ENCODE measurements around the gene HAUS5.
"Not testable (repeated sequence)": the region's sequence is repeated elsewhere in the genome, so short reads cannot be mapped to it uniquely, and the experiment has no call there.

HAUS5 gene

DNA sequence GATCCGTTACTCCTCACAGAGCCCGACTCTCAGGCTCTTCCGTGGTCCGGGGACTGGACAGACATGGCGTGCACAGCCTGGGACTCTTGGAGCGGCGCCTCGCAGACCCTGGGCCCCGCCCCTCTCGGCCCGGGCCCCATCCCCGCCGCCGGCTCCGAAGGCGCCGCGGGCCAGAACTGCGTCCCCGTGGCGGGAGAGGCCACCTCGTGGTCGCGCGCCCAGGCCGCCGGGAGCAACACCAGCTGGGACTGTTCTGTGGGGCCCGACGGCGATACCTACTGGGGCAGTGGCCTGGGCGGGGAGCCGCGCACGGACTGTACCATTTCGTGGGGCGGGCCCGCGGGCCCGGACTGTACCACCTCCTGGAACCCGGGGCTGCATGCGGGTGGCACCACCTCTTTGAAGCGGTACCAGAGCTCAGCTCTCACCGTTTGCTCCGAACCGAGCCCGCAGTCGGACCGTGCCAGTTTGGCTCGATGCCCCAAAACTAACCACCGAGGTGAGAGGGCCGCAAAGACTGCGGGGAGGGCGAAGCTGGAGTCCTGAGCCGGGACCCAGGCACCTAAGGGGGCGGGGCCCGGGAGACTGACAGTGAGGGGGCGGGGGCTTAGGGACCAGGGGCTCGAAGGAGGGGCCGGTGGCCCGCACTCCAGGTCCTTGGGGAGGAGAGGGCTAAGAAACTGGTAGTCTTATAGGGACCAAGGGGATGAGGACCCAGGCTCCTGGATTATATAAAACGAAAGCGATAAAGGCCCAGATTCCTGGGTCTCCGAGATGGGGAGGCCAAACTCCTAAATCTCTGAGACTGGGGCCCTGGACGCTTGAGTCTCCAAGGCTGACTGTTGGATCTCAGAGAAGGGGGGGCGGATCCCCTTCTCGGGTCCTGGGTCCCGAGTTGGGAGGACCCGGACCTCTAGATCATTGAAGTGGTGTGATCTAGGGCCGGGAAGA is 31.0 kb downstream of the HAUS5 start:
- DNase-seq (ENCODE audit: low read depth): peak; percentile 61

DNA sequence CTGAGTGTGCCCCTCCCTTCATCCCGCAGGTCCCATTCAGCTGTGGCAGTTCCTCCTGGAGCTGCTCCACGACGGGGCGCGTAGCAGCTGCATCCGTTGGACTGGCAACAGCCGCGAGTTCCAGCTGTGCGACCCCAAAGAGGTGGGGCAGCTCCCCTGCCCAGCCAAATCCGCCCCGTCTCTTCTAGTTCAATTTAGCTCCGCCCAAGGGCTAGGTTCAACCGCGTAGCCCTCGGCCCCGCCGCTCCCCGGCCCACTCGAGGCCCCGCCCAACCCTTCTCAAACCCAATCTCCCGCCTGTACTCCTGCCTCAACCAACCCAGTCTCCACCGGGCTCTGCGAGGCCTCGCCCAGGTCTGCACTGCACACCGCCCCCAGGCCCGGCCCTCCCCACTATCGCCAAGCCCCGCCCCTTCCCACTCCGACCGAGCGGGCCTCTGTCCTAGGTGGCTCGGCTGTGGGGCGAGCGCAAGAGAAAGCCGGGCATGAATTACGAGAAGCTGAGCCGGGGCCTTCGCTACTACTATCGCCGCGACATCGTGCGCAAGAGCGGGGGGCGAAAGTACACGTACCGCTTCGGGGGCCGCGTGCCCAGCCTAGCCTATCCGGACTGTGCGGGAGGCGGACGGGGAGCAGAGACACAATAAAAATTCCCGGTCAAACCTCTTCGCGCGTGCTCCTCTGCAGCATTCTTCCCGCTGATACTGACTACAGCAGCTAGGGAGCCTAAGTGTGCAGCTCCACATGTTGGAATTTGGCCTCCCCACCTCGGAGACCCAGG is 31.9 kb downstream of the HAUS5 start:
- DNase-seq (ENCODE audit: low read depth): peak; percentile 90

DNA sequence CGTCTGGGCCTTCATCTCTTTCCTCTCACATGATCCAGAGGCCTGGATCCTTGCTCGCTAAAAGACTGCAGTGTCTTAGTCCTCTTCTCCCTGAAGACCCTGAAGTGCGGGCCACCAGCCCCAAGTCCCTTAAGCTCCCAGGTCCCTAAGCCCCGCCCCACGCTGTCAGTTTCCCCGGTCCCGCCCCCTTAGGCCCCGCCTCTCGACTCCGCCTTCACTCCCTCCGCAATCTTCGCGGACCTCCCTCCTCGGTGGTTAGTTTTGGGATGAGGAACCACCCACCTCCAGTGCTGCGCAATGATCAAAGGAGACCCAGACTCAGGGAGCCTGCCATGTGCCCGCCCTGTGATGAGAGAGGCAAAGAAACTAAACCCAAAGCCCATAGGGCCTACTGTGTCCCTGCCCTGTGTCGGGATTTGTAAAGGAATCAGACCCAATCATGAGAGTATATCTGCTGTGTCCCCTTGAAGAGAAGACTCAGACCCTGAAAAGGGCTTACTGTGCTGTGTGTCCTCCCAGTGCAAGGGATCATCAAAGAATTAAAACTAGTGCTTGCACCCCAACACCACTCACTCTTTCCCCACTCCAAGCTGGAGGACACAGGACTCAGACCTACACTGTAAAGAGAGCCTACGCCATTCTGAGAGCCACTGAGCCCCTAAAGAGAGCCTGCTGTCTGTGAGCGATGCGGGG is 32.6 kb downstream of the HAUS5 start:
- peak; percentile 54 for DNase-seq (ENCODE audit: low read depth)

DNA sequence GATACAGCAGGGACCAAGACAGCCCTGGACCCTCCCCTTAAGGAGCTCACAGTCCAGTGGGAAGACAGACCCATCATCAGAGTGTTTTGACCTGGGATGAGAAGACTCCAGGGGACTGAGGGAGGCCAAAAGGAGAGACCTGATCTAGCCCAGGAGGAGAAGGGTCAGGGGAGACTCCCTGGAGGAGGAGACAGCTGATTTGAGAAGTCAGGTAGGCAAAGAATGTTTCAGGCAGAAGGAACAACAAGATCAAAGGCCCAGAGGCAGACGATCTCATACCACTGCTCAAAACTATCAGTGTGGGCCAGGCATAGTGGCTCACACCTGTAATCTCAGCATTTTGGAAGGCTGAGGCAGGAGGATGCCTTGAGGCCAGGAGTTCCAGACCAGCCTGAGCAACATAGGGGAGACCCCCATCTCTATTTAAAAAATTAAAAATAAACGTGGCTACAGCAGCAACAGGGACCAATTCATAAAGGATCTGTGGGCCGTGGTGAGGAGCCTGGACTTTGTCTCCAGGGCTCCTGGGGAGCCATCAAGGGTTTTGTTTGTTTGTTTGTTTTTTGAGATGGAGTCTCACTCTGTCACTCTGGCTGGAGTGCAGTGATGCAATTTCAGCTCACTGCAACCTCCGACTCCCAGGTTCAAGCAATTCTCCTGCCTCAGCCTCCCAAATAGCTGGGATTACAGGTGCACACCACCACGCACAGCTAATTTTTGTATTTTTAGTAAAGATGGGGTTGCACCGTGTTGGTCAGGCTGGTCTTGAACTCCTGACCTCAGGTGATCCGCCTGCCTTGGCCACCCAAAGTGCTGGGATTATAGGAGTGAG is 33.4 kb downstream of the HAUS5 start:
- no peak for DNase-seq (ENCODE audit: low read depth)

DNA sequence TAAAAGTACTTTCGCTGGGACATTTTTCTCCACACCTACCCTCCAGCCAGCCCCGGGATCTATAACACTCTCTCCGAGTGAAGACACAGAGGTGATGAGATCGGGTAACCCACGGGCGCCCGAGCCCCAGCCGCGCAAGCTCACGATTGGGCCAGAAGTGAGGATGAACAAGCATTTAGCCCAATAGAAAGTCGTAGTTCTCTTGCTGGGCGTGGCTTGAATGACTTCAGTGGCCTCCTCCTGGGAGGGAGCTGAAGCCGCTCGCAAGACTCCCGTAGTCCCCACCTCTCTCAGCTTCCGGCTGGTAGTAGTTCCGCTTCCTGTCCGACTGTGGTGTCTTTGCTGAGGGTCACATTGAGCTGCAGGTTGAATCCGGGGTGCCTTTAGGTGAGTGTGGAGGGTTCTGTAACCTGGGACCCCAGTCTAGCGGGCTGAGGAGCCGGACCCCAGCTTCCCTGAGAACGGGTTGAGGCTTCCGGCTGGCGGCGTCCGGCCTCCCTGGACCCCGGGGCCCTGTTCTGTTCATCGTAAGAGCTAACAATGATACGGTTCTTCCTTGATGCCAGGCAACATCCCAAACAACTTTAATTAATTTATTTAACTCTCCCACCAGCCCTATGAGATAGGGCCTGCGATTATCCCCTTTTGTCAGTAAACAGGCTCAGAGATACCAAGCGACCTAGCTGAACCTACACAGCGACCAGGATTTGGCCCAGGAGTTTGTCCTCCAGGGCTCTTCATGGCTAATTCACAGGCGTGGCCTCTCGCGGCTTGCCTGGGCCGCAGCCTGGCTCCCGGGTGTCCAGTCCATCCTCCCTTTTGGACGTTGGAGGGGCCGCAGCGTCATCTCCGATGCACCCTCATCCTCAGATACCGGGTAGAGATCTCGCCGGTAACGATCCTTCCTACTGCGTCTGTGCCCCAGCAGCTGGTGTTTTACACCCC is 35.8 kb downstream of the HAUS5 start, which contains the start of gene COX6B1:
Gene COX6B1 (plus strand): TSS at position 307 of the 945 bp plus-strand sequence. CDS start 2,921 bp downstream, outside the sequence.
- peak; percentile 88 for DNase-seq (ENCODE audit: low read depth)

DNA sequence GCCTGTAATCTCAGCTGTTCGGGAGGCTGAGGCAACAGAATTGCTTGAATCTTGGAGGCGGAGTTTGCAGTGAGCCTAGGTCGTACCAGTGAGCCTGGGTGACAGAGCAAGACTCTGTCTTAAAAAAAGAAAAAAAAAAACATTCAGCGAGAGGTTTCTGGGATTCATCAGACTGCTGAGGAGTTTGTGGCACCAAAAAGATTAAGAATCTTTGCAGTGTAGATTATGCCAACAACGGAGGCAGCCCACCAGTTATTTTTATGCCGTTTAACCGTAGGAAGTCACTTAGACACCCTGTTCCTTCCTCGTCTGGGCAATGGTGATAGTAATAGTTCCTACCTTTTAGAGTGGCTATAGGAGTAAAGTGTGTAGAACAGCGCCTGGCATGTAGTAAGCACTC is 38.0 kb downstream of the HAUS5 start:
- no peak for DNase-seq (ENCODE audit: low read depth)

DNA sequence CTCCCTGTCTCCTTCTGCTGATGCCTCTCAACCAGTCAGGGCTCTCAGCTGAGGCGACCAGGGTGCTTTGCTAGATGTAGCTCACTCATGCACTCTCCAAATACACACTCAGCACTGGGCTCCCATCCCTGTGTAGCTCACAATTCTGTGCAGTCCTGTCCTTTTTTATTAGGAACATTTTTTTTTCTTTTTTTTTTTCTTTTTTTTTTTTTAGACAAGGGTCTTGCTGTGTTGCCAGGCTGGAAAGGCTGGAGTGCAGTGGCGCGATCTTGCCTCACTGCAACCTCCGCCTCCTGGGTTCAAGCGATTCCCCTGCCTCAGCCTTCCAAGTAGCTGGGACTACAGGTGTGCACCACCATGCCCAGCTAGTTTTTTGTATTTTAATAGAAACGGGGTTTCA is 42.3 kb downstream of the HAUS5 start:
- not testable (repeated sequence) for DNase-seq (ENCODE audit: low read depth)

DNA sequence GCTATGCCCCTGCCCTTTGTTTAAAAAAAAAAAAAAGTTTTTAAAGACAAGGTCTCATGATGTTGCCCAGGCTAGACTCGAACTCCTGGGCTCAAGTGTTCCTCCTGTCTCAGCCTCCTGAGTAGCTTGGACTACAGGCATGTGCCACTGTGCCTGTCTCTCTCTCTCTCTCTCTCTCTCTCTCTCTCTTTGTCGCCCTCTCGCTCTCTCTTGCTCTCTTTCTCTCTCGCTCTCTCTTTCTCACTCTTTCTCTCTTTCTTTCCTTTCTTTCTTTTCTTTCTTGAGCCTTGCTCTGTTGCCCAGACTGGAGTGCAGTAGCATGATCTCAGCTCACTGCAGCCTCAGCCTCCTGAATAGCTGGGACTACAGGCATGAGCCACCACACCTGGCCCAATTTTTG is 43.1 kb downstream of the HAUS5 start:
- no peak for DNase-seq (ENCODE audit: low read depth)

DNA sequence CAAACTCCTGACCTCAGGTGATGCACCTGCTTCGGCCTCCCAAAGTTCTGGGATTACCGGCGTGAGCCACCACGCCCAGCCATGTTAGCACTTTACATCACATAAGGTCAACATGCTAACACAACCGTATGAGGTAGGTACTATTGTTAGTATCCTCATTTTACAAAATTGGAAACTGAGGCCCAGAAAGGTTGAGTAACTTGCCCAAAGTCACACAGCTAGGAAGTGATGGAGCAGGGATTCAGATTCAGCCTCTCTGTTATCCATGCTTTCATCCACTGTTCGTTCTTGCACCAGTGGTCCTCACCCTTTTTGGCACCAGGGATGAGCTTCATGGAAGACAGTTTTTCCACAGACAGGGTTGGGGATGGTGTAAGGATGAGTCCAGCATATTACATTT is 44.2 kb downstream of the HAUS5 start:
- DNase-seq (ENCODE audit: low read depth): no peak

DNA sequence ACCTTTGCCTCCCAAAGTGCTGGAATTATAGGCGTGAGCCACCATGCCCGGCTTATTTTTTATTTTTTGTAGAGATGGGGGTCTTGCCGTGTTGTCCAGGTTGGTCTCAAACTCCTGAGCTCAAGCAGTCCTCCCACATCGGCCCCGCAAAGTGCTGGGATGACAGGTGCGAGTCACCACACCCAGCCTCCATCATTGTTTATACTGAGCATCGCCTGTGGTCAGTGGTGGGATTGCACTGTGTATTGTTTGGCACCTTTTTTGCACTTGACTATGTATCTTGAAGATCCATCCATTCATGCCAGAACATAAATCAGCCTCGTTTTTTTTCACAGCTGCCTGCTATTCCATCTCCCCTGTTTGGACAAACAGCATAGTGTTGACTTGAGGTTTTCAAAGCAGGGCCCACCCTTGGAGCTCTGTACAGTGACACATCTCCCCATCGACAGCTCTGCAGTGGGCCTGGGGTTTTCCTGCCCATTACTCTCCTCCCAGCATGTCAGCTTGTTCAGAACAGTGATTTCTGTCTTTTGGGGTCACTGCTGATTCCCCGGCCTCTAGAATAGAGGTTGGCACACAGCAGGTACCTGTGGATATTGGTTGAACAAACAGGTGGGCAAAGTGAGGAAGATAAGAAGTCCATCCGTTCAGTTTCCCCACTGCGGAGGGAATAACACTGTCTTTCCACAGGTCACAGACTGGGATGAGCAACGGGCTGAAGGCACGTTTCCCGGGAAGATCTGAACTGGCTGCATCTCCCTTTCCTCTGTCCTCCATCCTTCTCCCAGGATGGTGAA is 45.6 kb downstream of the HAUS5 start:
- DNase-seq (ENCODE audit: low read depth): no peak

DNA sequence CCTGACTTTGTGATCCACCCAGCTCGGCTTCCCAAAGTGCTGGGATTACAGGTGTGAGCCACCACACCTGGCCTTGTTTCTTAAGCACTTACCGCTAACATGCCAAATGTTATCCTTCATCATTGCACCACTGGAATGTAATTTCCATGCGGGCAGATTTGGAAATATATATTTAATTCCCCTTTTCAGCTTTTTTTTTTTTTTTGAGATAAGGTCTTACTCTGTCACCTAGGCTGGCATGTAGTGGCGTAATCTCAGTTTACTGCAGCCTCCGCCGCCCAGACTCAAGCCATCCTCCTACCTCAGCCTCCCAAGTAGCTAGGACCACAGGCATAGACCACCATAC is 49.4 kb downstream of the HAUS5 start:
- DNase-seq (ENCODE audit: low read depth): no peak

DNA sequence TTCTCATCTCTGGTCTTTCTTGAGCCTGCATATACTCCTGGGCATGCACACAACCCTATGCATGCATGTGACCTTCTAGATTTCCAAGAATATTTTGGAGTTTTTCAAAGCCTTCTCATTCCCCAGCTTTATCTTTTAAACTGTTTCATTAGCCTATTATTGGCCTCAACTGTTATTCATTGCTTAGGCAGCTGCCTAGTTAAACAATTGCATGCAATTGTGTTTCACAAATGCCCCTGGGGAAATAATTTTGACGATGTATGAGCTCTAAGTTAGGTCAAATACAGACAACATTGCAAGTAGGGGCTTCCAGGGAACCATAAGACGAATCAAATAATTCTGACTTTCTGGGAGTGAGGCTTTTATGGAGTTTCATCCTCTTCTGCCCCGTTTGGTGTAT is 51.4 kb downstream of the HAUS5 start:
- no peak for DNase-seq (ENCODE audit: low read depth)

DNA sequence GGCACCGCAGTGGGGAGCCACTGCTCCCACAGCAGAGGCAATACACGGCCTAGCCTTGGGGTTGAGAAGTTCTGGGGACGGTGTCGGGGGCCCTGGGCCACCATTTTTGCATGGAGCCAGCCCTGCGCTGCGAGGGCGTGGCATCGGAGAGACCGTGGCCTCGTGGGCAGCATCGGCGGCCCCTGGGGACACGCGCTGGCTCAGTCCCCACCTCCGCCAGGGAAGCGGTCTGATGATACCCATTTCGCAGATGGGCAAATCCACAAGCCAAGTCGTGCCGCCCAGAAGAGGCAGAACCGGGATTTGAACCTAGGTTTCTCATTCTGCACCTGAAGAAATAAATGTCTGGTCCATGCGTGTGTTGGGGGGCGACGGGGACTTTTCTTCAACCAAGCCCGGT is 52.6 kb downstream of the HAUS5 start:
- no peak for DNase-seq (ENCODE audit: low read depth)

DNA sequence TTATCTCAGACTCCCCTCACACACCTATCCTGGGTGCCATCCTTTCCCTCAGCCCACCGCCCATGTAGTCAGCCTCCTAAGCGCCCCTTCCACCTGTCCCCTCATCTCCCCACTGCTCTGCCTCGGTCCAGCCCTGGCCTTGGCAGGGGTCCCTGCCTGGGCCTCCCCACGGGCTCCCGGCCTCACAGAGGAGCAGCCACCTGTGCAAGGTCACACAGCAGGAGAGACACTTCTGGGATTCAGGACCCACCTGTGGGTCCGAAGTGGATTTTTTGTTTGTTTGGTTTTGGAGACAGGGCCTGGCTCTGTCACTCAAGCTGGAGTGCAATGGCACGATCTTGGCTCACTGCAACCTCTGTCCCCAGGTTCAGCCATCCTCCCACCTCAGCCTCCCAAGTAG is 53.1 kb downstream of the HAUS5 start:
- no peak for DNase-seq (ENCODE audit: low read depth)

DNA sequence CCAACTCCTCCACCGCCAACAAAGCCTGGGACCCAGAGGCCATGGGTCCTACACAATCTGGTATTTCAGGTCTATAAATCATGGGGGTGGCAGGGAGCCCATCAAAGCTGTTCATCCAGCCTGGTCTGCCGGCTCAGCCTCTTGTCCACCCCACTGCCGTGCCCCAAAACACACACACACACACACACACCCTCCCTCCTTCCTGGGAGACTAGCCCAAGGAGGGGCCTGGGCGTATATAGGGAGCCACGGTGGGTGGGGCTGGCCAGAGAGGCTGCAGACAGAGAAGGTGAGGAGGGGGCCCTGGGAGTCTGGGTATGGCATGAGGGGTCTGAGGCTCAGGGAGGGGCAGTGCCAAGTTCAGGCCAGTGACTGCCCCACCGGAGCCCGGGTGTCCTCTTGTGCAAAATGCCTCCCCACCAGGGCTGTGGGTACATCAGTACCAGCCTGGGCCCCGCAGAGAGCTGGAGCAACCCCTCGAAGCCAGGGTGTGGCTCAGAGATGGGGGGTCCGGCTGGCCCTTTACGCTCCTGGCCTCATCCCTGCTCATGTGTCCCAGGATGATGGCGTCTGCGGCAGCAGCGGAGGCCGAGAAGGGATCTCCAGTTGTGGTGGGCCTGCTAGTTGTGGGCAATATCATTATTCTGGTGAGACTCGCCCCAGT is 53.8 kb downstream of the HAUS5 start, which contains the start of gene UPK1A:
Gene UPK1A (plus strand): TSS at position 267 of the 663 bp plus-strand sequence. CDS start 296 bp downstream, at position 563.
- no peak for DNase-seq (ENCODE audit: low read depth)

DNA sequence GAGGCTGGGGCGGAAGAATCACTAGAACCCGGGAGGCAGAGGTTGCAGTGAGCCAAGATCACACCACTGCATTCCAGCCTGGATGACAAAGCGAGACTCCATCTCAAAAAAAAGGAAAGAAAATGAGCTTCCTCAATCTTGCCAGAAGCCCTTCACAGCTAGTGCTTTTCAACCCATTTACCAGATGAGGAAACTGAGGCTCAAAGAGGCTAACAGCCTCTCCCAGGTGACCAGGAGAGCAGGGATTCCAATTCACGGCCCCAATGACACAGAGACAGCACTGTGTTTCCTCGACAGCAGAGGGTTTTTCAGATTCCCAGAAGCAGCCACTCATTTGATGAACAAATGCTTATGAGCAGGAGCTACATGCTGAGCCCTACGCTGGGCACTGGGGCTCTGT is 57.0 kb downstream of the HAUS5 start:
- no peak for DNase-seq (ENCODE audit: low read depth)

DNA sequence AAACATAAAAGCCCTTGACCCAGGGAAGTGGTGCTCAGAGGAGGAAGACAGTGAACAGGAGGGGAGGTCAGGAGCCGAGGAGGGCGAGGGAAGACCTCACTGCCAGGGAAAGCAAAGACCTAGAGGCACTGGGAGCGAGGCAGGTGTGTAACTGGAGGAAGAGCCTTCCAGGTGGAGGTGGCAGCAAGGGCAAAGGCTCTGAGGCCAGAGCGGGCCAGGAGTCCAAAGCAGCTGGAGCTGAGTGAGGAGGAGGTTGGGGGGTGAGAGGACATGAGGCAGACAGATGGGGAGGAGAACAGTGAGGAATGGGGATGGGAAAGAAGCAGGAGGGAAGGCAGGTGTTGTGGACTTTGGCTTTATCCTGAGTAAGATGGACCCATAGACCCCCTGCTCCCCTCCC is 57.4 kb downstream of the HAUS5 start:
- DNase-seq (ENCODE audit: low read depth): no peak

DNA sequence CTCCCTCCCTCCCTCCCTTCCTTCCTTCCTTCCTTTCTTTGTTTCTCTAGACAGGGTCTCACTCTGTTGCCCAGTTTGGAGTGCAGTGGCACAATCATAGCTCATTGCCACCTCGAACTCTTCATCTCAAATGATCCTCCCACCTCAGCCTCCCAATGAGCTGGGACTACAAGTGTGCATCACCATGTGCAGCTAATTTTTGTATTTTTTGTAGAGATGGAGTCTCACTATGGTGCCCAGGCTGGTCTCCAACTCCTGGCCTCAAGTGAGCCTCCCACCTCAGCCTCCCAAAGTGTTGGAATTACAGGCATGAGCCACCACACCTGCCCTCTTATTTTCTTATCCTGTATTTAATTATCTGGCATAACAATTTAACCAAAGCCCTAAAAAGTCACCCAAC is 58.2 kb downstream of the HAUS5 start:
- DNase-seq (ENCODE audit: low read depth): no peak

DNA sequence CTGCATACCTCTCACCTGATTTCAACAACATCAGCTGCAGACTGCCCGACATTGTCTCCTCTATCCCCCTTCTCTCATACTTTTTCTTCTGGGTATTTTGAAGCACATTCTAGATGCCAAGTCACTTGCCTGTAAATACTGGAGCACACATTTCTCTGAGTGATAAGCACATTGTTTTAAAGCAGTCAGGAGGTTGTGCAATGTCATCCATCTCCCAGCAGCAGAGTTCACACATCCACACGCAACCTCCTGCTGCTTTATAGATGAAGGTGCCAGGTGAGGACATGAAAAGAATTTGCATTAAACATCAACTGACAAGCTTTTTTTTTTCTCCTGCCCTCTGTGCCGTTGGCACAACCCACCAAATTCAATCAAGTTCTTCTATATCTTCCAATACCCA is 59.3 kb downstream of the HAUS5 start:
- no peak for DNase-seq (ENCODE audit: low read depth)

Measured in T follicular helper cell (primary cell).